ENCODE measurements around the gene OSGEP. TPM values are rescaled to one million over a fixed set of nuclear protein-coding genes. Genes with fewer than 3 reads are reported as not detected.

OSGEP gene
- total and polyA plus RNA-seq, 2 of the 13 experiments (the other 11 are each of a cell fraction or from before 2014, with no cell fraction given), result 39.7 to 41.1 TPM

DNA sequence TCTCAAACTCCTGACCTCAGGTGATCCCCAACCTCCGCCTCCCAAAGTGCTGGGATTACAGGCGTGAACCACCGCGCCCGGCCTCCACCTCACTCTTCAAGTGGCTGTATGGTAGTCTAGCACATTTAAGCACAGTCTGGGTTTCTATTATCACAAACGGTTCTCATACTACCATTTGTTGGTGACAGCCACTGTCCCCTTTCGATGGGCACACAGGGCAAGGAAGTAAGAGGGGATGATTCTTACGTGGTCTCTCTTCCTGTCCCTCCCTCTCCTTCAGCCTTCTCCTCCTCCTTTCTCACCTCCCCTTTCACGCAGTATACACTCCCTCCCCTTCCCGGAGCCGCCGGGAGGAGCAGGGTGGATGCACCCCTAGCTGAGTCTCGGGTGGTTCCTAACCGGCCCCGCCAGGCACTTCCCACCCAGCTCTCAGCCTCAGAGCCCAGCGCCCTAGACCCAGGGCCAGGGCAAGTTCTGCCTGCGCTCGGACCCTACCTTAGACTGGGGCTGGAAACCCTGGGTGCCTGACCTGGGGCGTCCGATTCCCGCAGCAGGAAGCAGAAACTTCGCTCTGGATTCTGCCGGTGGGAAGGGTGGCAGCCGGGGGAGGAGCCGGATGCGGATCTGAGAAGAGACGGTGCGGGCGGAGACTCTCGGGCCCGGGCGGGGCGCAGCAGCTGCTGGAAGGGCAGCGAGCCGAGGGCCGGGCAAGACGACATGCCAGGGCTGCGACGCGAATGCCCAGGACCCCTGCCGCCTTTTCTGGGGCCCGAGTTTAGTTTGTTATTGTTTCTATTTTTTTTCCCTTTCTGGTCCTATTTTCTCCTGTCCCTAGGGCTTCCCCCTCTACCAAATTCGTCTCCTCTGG lies 41.5 kb downstream of the OSGEP start, which contains the start of gene TEP1 (continued):
- TF ChIP-seq, protein P1, sequence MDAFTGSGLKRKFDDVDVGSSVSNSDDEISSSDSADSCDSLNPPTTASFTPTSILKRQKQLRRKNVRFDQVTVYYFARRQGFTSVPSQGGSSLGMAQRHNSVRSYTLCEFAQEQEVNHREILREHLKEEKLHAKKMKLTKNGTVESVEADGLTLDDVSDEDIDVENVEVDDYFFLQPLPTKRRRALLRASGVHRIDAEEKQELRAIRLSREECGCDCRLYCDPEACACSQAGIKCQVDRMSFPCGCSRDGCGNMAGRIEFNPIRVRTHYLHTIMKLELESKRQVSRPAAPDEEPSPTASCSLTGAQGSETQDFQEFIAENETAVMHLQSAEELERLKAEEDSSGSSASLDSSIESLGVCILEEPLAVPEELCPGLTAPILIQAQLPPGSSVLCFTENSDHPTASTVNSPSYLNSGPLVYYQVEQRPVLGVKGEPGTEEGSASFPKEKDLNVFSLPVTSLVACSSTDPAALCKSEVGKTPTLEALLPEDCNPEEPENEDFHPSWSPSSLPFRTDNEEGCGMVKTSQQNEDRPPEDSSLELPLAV (CRISPR knock-in tag; conservative IDR thresholded peaks at IDR 0.05; ENCODE audit: low read depth), result no peak
- TF ChIP-seq ZNF766 (CRISPR knock-in tag; IDR thresholded peaks at IDR 0.05; ENCODE audit: borderline replicate concordance) (peak; percentile 83), ZNF205 (CRISPR knock-in tag; IDR thresholded peaks at IDR 0.05) (no peak), ISX (CRISPR knock-in tag; conservative IDR thresholded peaks at IDR 0.05) (peak; percentile 73; the same call in 1 of the 2 replicates), REXO4 (CRISPR knock-in tag; IDR thresholded peaks at IDR 0.05; ENCODE audit: borderline replicate concordance) (no peak), CHD4 (IDR thresholded peaks at IDR 0.05; ENCODE audit: borderline replicate concordance, low read length) (no peak), ZSCAN29 (CRISPR knock-in tag; conservative IDR thresholded peaks at IDR 0.05) (peak; percentile 88), IKZF1 (IDR thresholded peaks at IDR 0.05) (no peak), ZBTB7B (CRISPR knock-in tag; IDR thresholded peaks at IDR 0.05) (peak; percentile 71; the same call in 1 of the 2 replicates), IRF9 (CRISPR knock-in tag; IDR thresholded peaks at IDR 0.05; ENCODE audit: borderline replicate concordance) (peak; percentile 66; the same call in 1 of the 2 replicates), PHF20 (CRISPR knock-in tag; IDR thresholded peaks at IDR 0.05) (peak; percentile 81), SRSF9 (IDR thresholded peaks at IDR 0.05; ENCODE audit: borderline replicate concordance, insufficient read depth, low read depth, low read length, poor library complexity, severe bottlenecking) (no peak)
- TF ChIP-seq, protein P2, sequence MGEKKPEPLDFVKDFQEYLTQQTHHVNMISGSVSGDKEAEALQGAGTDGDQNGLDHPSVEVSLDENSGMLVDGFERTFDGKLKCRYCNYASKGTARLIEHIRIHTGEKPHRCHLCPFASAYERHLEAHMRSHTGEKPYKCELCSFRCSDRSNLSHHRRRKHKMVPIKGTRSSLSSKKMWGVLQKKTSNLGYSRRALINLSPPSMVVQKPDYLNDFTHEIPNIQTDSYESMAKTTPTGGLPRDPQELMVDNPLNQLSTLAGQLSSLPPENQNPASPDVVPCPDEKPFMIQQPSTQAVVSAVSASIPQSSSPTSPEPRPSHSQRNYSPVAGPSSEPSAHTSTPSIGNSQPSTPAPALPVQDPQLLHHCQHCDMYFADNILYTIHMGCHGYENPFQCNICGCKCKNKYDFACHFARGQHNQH (CRISPR knock-in tag; IDR thresholded peaks at IDR 0.05), result peak; percentile 40; the same call in 1 of the 2 replicates
- TF ChIP-seq, protein P3, sequence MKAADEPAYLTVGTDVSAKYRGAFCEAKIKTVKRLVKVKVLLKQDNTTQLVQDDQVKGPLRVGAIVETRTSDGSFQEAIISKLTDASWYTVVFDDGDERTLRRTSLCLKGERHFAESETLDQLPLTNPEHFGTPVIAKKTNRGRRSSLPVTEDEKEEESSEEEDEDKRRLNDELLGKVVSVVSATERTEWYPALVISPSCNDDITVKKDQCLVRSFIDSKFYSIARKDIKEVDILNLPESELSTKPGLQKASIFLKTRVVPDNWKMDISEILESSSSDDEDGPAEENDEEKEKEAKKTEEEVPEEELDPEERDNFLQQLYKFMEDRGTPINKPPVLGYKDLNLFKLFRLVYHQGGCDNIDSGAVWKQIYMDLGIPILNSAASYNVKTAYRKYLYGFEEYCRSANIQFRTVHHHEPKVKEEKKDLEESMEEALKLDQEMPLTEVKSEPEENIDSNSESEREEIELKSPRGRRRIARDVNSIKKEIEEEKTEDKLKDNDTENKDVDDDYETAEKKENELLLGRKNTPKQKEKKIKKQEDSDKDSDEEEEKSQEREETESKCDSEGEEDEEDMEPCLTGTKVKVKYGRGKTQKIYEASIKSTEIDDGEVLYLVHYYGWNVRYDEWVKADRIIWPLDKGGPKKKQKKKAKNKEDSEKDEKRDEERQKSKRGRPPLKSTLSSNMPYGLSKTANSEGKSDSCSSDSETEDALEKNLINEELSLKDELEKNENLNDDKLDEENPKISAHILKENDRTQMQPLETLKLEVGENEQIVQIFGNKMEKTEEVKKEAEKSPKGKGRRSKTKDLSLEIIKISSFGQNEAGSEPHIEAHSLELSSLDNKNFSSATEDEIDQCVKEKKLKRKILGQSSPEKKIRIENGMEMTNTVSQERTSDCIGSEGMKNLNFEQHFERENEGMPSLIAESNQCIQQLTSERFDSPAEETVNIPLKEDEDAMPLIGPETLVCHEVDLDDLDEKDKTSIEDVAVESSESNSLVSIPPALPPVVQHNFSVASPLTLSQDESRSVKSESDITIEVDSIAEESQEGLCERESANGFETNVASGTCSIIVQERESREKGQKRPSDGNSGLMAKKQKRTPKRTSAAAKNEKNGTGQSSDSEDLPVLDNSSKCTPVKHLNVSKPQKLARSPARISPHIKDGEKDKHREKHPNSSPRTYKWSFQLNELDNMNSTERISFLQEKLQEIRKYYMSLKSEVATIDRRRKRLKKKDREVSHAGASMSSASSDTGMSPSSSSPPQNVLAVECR (CRISPR knock-in tag; IDR thresholded peaks at IDR 0.05; ENCODE audit: borderline replicate concordance), result peak; percentile 93
- TF ChIP-seq, protein P4, sequence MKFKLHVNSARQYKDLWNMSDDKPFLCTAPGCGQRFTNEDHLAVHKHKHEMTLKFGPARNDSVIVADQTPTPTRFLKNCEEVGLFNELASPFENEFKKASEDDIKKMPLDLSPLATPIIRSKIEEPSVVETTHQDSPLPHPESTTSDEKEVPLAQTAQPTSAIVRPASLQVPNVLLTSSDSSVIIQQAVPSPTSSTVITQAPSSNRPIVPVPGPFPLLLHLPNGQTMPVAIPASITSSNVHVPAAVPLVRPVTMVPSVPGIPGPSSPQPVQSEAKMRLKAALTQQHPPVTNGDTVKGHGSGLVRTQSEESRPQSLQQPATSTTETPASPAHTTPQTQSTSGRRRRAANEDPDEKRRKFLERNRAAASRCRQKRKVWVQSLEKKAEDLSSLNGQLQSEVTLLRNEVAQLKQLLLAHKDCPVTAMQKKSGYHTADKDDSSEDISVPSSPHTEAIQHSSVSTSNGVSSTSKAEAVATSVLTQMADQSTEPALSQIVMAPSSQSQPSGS (CRISPR knock-in tag; IDR thresholded peaks at IDR 0.05), result no peak; the same call in 1 of the 2 replicates
- TF ChIP-seq, protein P5, sequence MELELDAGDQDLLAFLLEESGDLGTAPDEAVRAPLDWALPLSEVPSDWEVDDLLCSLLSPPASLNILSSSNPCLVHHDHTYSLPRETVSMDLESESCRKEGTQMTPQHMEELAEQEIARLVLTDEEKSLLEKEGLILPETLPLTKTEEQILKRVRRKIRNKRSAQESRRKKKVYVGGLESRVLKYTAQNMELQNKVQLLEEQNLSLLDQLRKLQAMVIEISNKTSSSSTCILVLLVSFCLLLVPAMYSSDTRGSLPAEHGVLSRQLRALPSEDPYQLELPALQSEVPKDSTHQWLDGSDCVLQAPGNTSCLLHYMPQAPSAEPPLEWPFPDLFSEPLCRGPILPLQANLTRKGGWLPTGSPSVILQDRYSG (CRISPR knock-in tag; IDR thresholded peaks at IDR 0.05), result 0 out of 2 replicates have a peak, but pooled peaks have one; percentile 67
